Neural crest cell (in vitro differentiated cells): Measurements from ENCODE around the gene B4GALNT3. TPM values are rescaled to one million over a fixed set of nuclear protein-coding genes. Genes with fewer than 3 reads are reported as not detected.

Source experiments
- DNase-seq: peaks from one replicate; pipeline ENCODE4 v3.0.0; 2021; ENCODE audit warnings: low read depth, mixed read lengths, low spot score
- H3K27ac Mint-ChIP-seq: one replicate; pipeline ENCODE4 v1.8.0; 2021; ENCODE audit warnings: mild to moderate bottlenecking, mixed read lengths; ENCODE audit not compliant: unreplicated experiment
- H3K27me3 Mint-ChIP-seq: 2 replicates; pipeline ENCODE4 v1.8.0; 2021; ENCODE audit warnings: low read depth, mild to moderate bottlenecking, mixed read lengths
- H3K36me3 Mint-ChIP-seq: 2 replicates; pipeline ENCODE4 v1.8.0; 2021; ENCODE audit warnings: low read depth, mild to moderate bottlenecking, mixed read lengths
- H3K4me1 Mint-ChIP-seq: 2 replicates; pipeline ENCODE4 v1.8.0; 2021; ENCODE audit warnings: mixed read lengths
- H3K4me3 Mint-ChIP-seq: one replicate; pipeline ENCODE4 v1.8.0; 2021; ENCODE audit warnings: mild to moderate bottlenecking, mixed read lengths
- H3K9me3 Mint-ChIP-seq: 2 replicates; pipeline ENCODE4 v1.8.0; 2021; ENCODE audit warnings: mixed read lengths
- CTCF ChIP-seq: fragments of 200-600 bp; sonication (generic); conservative IDR thresholded peaks from 2 replicates; pipeline ENCODE4 v1.5.0; 2021; ENCODE audit warnings: antibody characterized with exemption, mild to moderate bottlenecking
- total RNA-seq: library from RNA; stranded (reverse); gene quantifications from 2 replicates; pipeline ENCODE4 v1.2.1, GENCODE V29; 2021

The B4GALNT3 gene
- total RNA-seq, 1 donor from 2014 or later, result 2.6 TPM

GRCh38 chr12:533718-534117, 74.0 kb downstream of the B4GALNT3 start:
- Mint-ChIP-seq H3K9me3 (peaks cover 11% of the 10 kb centered on the region), H3K36me3 (peaks cover 4% of the 10 kb centered on the region), H3K4me1 (peaks cover 6% of the 10 kb centered on the region), H3K27ac (no peak overlapping the region), H3K27me3 (no peaks in the 10 kb centered on the region), H3K4me3 (no peak overlapping the region)
- no peak for TF ChIP-seq CTCF
- DNase-seq, result no peak

- H3K9me3 Mint-ChIP-seq, result peaks cover 10% of the 10 kb centered on the region
- H3K4me1 Mint-ChIP-seq, result peaks cover 9% of the 10 kb centered on the region
- H3K4me3 Mint-ChIP-seq, result no peak overlapping the region
- H3K27me3 Mint-ChIP-seq, result no peaks in the 10 kb centered on the region
- H3K36me3 Mint-ChIP-seq, result peaks cover 4% of the 10 kb centered on the region
- no peak for DNase-seq
- no peak for TF ChIP-seq CTCF
- no peak overlapping the region for H3K27ac Mint-ChIP-seq
Observed at GRCh38 chr12:534216-534615, 74.5 kb downstream of the B4GALNT3 start.

- no peaks in the 10 kb centered on the region for H3K27me3 Mint-ChIP-seq
- DNase-seq, result no peak
- no peak overlapping the region for H3K27ac Mint-ChIP-seq
- peaks cover 8% of the 10 kb centered on the region for H3K9me3 Mint-ChIP-seq
- TF ChIP-seq CTCF, result no peak
- H3K4me1 Mint-ChIP-seq, result peaks cover 15% of the 10 kb centered on the region
- H3K36me3 Mint-ChIP-seq, result peaks cover 4% of the 10 kb centered on the region
- no peak overlapping the region for H3K4me3 Mint-ChIP-seq
Observed at GRCh38 chr12:535396-535795, 75.7 kb downstream of the B4GALNT3 start.

GRCh38 chr12:536751-537245, 77.1 kb downstream of the B4GALNT3 start:
- no peak for TF ChIP-seq CTCF
- Mint-ChIP-seq H3K36me3 (peaks cover 4% of the 10 kb centered on the region), H3K4me3 (no peak overlapping the region), H3K27me3 (no peaks in the 10 kb centered on the region), H3K4me1 (peaks cover 17% of the 10 kb centered on the region), H3K9me3 (peaks cover 8% of the 10 kb centered on the region), H3K27ac (no peak overlapping the region)
- DNase-seq, result no peak

GRCh38 chr12:537772-538171, 78.0 kb downstream of the B4GALNT3 start:
- H3K27ac Mint-ChIP-seq, result no peak overlapping the region

More at GRCh38 chr12:537772-538171, 78.0 kb downstream of the B4GALNT3 start:
- TF ChIP-seq CTCF, result no peak
- Mint-ChIP-seq H3K27me3 (no peaks in the 10 kb centered on the region), H3K9me3 (no peaks in the 10 kb centered on the region), H3K36me3 (no peaks in the 10 kb centered on the region), H3K4me3 (no peak overlapping the region), H3K4me1 (peaks cover 27% of the 10 kb centered on the region)
- no peak for DNase-seq
